DMS153 treated with DMSO at 0.1 percent for 48 hours (cell line): ENCODE measurements around the gene BCAS1.
"Not testable (repeated sequence)": the region's sequence is repeated elsewhere in the genome, so short reads cannot be mapped to it uniquely, and the experiment has no call there.

Experiments used
- DNase-seq: peaks from one replicate; lab custom pipeline; 2025; ENCODE audit not compliant: unreplicated experiment; lab: John Stamatoyannopoulos, UW

Gene BCAS1

GRCh38 chr20:53990003-53990402 is 80.4 kb downstream of the BCAS1 start:
- DNase-seq = no peak

- no peak for DNase-seq
Measured at GRCh38 chr20:53989401-53989800, 81.0 kb downstream of the BCAS1 start.

DNA sequence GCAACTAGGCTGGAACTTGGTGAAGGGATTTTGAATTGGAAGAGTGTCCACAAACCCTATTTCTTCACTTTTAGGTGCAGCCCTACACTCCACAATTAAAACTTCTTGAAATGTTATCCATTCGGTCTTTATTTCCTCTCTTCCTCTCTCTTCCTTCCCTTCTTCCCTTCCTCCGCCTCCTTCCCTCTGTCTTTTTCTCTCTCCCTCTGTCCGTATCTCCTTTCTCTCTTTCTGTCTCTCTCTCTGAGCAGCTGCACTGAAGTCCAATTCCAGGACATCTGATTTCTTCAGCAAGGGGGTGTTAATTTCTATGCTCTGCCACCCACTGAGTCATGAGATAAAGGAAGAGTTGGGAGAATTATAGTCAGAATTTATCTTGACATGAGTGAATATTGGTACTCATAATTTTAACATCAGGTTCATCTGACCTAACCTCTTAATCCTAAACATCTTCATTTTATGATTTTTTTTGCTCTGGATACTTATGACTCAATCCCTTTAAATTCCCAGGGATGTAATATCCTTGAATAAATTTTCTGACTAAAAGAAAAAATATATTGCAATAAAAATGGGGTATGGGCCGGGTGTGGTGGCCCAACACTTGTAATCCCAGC is 84.2 kb downstream of the BCAS1 start:
- no peak for DNase-seq

GRCh38 chr20:53985150-53985518 is 85.3 kb downstream of the BCAS1 start:
- DNase-seq = no peak

DNA sequence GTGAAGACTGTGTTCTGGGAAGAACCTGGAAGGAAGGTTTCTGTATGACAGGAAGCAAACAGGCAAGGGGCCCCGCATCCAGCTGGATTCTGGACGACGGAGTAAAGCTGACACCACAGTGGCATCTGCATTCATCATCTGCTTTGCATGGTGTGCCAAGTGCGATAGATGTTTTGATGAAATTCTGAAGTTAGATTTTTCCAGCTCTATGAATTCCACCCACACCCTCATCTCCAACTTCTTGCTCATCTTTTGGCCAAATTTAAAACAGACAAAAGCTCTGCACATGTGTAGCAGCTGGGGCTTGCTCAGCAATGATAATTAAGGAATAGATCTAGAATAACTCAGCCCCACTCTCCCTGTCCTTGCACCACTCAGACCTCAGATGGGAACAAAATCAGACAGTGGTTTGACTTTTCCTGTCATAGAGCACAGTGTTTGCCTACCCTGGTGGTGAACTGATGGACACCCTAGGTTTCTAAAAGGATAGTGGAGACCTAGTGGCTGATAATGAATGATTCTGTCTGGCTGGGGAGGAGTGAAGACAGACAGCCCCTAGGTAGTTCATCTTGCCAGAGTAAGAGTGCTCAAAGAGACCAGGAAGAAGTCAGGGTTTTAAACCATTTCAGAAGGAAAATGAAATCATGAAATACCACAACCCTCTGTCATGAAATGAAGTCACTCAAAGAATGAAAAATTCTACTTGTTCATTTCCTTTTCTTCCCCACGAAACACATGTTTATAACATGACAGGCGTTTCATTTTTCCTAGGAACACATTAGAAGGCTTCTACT is 85.8 kb downstream of the BCAS1 start:
- DNase-seq = no peak

- no peak for DNase-seq
Measured at GRCh38 chr20:53983401-53983800, 87.0 kb downstream of the BCAS1 start.

DNA sequence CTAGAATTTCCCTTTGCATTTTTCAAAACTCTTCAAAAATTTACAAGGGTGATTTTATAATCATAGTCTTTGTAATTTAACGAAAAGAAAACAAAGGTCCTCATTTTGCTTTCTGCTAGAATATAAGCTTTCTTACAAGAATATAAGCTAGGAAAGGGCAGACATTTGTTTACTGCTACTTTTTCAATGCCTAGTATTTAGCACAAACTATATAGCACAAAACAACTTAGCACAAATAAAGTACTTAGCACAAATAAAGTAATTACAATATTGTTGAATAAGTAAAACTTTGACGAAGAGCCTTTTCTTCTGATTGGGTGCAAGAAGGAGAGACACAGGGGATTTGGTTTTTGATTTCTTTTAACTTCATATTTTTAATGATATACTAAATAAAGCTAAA is 87.8 kb downstream of the BCAS1 start:
- DNase-seq = no peak

DNA sequence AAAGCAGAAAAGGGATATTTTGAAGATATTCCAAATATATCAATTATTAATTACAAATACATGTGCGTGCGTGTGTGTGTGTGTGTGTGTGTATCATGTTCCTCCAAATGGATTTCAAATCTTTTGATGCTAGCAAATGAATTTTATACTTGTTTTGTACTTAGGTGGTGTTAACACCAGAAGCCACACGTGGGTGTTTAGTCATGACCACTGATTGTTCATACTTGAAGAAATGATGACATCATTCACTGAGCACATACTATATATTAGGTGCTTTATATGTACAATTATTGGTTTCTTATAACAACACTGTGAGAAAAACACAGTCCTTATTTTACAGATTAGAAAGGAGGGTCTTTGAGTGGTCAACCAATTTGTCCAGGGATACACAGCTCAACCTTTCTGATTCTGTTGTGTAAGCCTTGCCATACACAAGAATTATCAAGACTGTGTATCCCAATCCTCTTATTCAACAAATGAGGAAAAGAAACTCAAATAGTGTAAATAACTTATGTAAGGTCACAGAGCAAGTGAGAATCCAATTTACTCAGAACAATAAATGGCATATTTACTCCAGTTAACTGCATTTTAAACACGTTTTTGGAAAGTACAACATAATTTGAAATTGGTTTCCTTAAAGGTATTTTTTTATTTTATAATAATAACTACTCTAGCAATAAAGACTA is 88.5 kb downstream of the BCAS1 start:
- no peak for DNase-seq

GRCh38 chr20:53981130-53981529 is 89.3 kb downstream of the BCAS1 start:
- DNase-seq = no peak

DNA sequence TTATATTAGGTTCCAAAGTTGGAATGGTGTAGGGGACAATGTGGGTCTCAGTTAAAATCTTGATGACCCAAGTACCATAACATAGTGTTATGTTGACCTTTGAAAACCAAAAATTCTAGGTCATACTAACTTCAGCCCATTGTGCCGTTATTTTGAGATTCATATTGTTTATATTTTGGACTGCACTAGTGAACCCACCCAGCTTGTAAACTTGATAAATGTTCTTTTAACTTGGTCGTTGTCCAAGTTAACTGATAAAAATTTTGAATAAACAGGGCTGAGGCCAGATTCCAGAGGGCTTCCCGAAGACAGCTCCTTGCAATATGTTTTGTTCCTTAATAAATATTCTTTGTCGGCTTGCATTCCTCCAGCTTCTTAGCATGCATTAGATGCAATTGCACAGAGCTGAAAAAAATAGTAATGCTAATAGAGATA is 90.3 kb downstream of the BCAS1 start:
- DNase-seq = no peak

DNA sequence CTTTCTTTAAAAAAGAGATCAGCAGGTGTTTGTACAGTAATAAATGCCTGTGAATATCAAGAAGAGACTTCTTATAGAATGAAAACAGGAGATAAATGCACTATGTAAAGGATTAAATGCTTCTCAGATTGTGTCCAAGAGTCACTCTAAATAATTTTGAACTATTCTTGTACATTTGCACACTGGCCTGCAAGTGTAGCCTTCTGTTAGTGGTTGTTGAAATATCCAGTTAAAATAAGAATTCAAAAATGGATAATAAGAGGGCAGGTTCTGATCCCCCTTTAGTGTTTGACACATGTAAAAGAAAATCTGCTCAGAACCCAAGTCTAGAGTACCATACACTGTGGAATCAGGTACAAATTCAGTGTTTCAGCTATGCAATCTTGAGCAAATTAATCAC is 91.9 kb downstream of the BCAS1 start:
- no peak for DNase-seq

DNA sequence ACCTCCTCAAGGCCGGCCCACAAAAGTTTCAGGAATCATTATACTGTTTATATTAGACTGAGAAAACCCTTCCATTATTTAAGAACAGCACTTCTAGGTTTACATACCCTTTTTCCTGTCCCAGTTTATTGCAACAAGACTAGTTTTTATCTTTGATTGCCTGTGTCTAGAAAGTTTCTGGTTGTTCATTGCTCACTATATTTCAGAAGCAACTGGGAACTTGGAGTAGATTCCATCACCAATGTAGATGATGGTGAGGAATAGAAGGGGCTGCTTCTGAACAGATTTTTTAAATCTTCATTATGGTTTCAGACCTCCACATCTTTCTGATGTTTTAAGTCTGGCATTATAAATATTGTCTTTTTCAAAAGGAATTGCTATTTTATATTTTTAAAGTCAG is 93.0 kb downstream of the BCAS1 start:
- DNase-seq = no peak

DNA sequence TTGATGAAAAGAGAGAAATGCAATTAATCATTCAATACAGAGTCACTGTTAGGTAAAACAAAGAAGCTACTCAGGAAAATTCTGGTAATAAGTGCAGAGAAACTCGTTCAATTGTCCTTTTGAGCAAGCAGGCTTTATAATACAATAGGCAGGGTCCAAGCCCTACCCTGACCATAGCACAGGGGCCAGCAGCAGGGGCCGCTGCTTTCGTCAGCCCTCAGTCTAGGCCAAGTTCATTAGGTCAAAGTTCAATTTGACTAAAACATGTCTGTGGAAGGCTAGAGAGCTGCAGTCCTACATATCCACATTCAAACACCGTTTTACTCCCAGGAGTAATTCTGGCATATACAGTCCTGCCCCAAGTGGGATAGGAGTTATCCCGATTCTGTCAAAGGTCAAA is 94.6 kb downstream of the BCAS1 start:
- no peak for DNase-seq

DNA sequence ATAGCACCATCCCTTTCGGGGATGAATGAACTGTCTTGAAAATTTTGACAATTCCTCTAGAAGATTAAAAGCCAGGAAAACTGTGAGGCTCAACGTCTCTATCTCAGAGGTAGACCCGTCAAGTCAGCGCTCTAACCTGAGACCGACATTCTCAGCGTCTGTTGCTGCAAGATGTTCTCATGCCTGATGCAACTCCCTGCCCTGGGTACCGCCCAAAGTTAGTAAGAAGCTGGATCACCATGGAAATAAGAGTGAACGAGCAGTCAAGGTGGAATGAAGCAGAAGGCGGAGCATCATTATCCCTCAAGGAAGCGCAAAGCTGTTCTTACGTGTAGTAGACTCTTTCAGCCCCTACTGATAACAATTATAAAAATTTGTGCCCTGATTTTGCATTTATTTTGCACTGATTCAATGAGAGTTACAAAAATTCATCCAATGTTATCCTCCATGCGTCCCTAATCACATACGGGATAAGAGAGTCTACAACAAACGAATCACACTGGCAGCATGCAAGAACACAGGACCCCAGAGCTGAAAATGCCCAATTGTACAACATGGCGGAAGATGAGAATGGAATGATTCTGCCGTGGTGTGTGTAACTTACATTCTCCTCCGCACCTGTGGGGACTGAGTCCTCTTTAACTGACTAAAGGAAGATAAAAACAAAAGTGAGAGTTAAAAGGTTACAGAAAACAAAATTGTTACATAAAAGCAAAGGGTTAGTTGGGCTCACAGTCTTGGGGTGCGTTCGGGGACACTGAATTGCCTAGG is 95.4 kb downstream of the BCAS1 start:
- no peak for DNase-seq

GRCh38 chr20:53973882-53974281 is 96.5 kb downstream of the BCAS1 start:
- not testable (repeated sequence) for DNase-seq

DNA sequence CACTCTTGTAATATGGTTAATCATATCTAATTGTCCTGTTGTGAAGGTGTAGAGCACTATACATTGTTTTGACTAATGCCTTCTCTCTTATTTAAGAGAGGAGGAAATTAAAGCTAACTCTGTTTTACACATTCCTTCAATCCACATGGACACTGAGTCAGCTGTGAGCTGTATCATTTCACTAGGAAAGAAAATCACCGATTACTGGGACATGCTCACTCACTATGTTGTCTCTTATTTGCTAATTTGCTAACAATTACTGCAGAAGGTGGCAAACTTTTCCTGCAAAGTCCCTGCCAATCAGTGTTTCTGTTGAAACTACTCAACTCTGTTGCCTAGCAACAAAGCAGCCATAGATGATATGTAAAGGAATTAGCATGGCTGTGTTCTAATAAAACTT is 98.2 kb downstream of the BCAS1 start:
- no peak for DNase-seq

- DNase-seq = no peak
Measured at GRCh38 chr20:53971096-53971683, 99.2 kb downstream of the BCAS1 start.

GRCh38 chr20:53970232-53970631 is 100.2 kb downstream of the BCAS1 start:
- DNase-seq = no peak

DNA sequence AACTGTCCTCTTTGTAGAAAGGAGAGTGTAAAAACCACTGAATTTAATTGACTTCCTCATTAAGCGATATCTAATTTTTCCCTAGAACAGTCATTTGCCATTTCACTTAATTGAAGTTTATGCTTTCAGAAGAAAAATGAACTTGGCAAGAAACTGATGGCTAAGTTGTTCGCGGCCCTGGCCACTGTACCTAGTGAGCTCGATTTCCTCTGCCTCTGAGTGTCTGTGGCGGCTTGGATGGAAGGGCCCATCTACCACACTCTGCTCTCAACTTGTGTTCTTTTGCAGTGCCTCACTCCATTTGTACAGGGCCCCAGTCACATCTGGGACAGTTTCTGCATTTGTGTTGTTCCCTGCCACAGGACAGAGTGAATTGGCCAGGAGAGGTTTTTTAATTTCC is 102.9 kb downstream of the BCAS1 start:
- DNase-seq = no peak

DNA sequence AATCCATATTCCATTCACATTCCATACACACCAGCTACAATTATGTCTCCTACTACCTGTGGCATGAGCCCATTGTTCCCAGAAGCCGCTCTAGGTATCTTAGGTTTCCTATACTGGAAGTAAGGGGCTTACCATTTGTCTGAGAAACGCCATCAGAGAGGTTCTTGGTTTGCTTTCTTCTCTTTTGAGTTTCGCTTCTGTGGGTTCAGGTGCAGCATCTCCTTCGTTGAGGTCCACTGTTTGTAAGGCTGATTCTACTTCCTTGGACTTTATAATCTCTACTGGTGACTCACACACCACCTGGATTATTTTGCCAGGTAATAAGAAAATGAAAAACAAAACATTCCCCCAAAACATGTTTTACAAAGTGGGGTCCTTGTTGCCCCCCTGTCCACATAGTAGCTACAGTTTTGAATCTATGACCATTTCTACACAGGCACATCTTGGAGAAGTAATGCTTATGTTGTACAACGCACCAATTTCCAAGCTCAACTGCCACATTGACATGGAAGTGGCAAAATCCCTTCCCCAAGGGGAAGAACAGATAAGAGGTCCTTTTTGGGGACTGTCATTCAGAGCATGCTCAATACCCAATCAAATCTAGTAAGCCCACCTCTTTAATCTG is 103.5 kb downstream of the BCAS1 start:
- no peak for DNase-seq
